ENCODE data around the gene MARF1. TPM values are rescaled to one million over a fixed set of nuclear protein-coding genes. Genes with fewer than 3 reads are reported as not detected.

Gene MARF1
- total RNA-seq, 1 experiment from 2014 or later, result 68.1 TPM

GRCh38 chr16:15559176-15559575 lies 83.8 kb downstream of the MARF1 start:
- no peak overlapping the region for H3K4me3 ChIP-seq
- no peaks in the 10 kb centered on the region for H3K27me3 ChIP-seq (ENCODE audit: insufficient read depth, low read depth)
- H4K20me1 ChIP-seq (ENCODE audit: insufficient read depth), result no peaks in the 10 kb centered on the region
- no peaks in the 10 kb centered on the region for H3K9me2 ChIP-seq (ENCODE audit: insufficient read depth)
- H2AFZ ChIP-seq, result no peak overlapping the region
- no peak for DNase-seq
- no peaks in the 10 kb centered on the region; the same call in 1 of the 2 replicates for H3K9me3 ChIP-seq (ENCODE audit: insufficient read depth, low read depth)
- no peaks in the 10 kb centered on the region for H3K79me2 ChIP-seq (ENCODE audit: low read depth)
- BruUV-seq (replicated peaks), result no TSS peak
- H3K4me2 ChIP-seq, result no peak overlapping the region
- POLR2A ChIA-PET (ENCODE audit: unreplicated experiment), result no interaction called here
- H3F3A ChIP-seq (ENCODE audit: insufficient read depth, low read depth), result 0 out of 2 replicates have a peak, but pooled peaks cover 3% of the 10 kb centered on the region
- intact Hi-C loops (cut with micrococcal nuclease; ENCODE audit: unreplicated experiment), result no loop called here
- no peaks in the 10 kb centered on the region for H3K4me1 ChIP-seq (replicated peaks; ENCODE audit: insufficient read depth)
- CTCF ChIA-PET, result no interaction called here
- no peak overlapping the region for H3K27ac ChIP-seq
- H3K36me3 ChIP-seq (ENCODE audit: low read depth), result no peaks in the 10 kb centered on the region
- no peak for TF ChIP-seq CTCF (conservative IDR thresholded peaks at IDR 0.05)

GRCh38 chr16:15557258-15557657 lies 85.7 kb downstream of the MARF1 start:
- intact Hi-C loops (cut with micrococcal nuclease; ENCODE audit: unreplicated experiment), result no loop called here
- BruUV-seq (replicated peaks), result no TSS peak
- H3K27ac ChIP-seq, result no peak overlapping the region
- H3K4me1 ChIP-seq (replicated peaks; ENCODE audit: insufficient read depth), result no peaks in the 10 kb centered on the region
- H3K4me2 ChIP-seq, result no peak overlapping the region
- H4K20me1 ChIP-seq (ENCODE audit: insufficient read depth), result no peaks in the 10 kb centered on the region
- TF ChIP-seq CTCF (conservative IDR thresholded peaks at IDR 0.05), result no peak
- no peak for TF ChIP-seq EZH2 (IDR thresholded peaks at IDR 0.05; ENCODE audit: low read depth)
- H3K4me3 ChIP-seq, result no peak overlapping the region
- H3F3A ChIP-seq (ENCODE audit: insufficient read depth, low read depth), result 0 out of 2 replicates have a peak, but pooled peaks cover 3% of the 10 kb centered on the region
- no peaks in the 10 kb centered on the region for H3K79me2 ChIP-seq (ENCODE audit: low read depth)
- no peak for DNase-seq
- ChIA-PET POLR2A (ENCODE audit: unreplicated experiment) (interaction anchor here (0.7 kb wide), 1 partner anchor 53 kb away, joined by 3 read pairs; no protein-coding TSS in a partner anchor), CTCF (no interaction called here)
- no peaks in the 10 kb centered on the region for H3K9me3 ChIP-seq (ENCODE audit: insufficient read depth, low read depth)
- H2AFZ ChIP-seq, result no peak overlapping the region
- no peaks in the 10 kb centered on the region for H3K9me2 ChIP-seq (ENCODE audit: insufficient read depth)
- H3K36me3 ChIP-seq (ENCODE audit: low read depth), result no peaks in the 10 kb centered on the region
- no peaks in the 10 kb centered on the region for H3K27me3 ChIP-seq (ENCODE audit: insufficient read depth, low read depth)

GRCh38 chr16:15556130-15556529 lies 86.8 kb downstream of the MARF1 start:
- no peak overlapping the region for H3K4me2 ChIP-seq
- no peaks in the 10 kb centered on the region for H3K27me3 ChIP-seq (ENCODE audit: insufficient read depth, low read depth)
- TF ChIP-seq EZH2 (IDR thresholded peaks at IDR 0.05; ENCODE audit: low read depth), result no peak
- TF ChIP-seq CTCF (conservative IDR thresholded peaks at IDR 0.05), result no peak
- no peaks in the 10 kb centered on the region for H3K9me3 ChIP-seq (ENCODE audit: insufficient read depth, low read depth)
- ChIA-PET CTCF (interaction anchor here (0.7 kb wide), 1 partner anchor 101 kb away, joined by 3 read pairs; no protein-coding TSS in a partner anchor), POLR2A (ENCODE audit: unreplicated experiment) (no interaction called here)
- peaks cover 5% of the 10 kb centered on the region for H3K4me1 ChIP-seq (replicated peaks; ENCODE audit: insufficient read depth)
- no peak overlapping the region for H3K4me3 ChIP-seq
- peaks cover 8% of the 10 kb centered on the region; the same call in 1 of the 2 replicates for H3F3A ChIP-seq (ENCODE audit: insufficient read depth, low read depth)
- no peak overlapping the region for H3K27ac ChIP-seq
- BruUV-seq (replicated peaks), result no TSS peak
- intact Hi-C loops (cut with micrococcal nuclease; ENCODE audit: unreplicated experiment), result no loop called here
- DNase-seq, result no peak
- no peak overlapping the region for H2AFZ ChIP-seq
- no peaks in the 10 kb centered on the region for H3K36me3 ChIP-seq (ENCODE audit: low read depth)
- H3K79me2 ChIP-seq (ENCODE audit: low read depth), result no peaks in the 10 kb centered on the region
- H4K20me1 ChIP-seq (ENCODE audit: insufficient read depth), result no peaks in the 10 kb centered on the region
- H3K9me2 ChIP-seq (ENCODE audit: insufficient read depth), result no peaks in the 10 kb centered on the region
